Measurements from ENCODE around the gene MAGEA11.
"Not testable (repeated sequence)": the region's sequence is repeated elsewhere in the genome, so short reads cannot be mapped to it uniquely, and the experiment has no call there.

The MAGEA11 gene

DNA sequence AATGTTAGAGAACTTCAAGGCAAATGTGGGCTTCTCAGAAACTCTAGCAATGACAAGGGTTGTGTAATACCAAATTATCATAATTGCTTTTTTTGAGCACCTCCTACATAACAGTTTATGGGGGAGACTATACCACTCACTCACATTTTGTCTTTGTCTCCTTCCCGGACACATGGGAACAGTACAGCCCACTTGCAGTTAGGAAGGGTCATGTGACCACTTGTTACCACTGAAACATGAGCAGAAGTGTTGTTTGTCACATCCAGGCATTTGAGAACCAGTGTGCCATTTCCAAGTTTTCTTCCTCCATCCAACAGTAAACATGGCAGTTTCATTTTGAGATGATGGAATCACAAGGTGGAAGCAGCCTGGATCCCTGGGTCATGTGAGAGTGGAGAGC lies 6.9 kb downstream of the MAGEA11 start:
- DNase-seq (ENCODE audit: low read depth in 2 of 2) = no peak

- DNase-seq (ENCODE audit: low read depth in 2 of 2) = no peak
Observed at GRCh38 chrX:149720021-149720689, 8.3 kb downstream of the MAGEA11 start.

GRCh38 chrX:149721241-149721640 lies 9.4 kb downstream of the MAGEA11 start:
- DNase-seq (ENCODE audit: low read depth in 2 of 2) = not testable (repeated sequence)

DNA sequence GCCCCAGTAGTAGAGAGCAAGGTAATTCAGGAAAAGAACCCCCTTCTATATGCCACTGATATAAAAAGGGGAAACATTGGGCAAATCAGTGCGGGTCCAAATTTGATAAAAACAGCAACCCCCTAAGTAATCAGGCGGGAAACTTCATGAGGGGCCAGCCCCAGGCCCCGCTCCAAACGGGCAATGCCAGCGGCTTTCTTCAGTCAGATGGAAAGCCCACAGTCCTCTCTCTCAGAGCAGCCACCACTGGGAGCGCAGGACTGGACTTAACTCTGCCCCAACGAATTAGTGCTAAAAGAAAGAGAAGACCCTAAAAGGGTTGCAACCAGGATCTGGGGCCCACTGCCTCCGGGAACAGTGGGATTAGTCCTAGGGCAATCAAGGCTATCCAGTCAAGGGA lies 9.9 kb downstream of the MAGEA11 start:
- DNase-seq (ENCODE audit: low read depth in 2 of 2) = no peak

GRCh38 chrX:149723583-149724118 lies 11.8 kb downstream of the MAGEA11 start:
- not testable (repeated sequence) for DNase-seq (ENCODE audit: low read depth in 2 of 2)

DNA sequence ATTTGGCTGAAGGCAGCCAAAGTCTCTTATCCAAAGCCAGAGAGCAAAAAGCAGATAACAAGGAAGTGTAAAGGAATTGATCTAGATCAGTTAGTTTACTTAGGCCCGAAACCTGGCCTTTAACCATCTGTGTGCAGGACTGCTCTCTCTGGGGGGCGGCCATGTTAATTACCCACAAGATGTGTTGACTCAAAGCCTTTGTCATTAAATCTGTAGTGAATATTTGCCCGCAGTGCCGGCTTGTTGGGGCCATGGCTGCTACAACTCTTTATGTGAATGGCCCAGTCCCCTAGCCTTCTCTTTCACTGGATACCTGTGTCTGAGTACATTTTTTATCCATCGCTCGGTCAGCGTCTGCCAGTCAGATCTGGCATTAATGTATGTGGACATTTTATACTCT lies 15.4 kb downstream of the MAGEA11 start:
- DNase-seq (ENCODE audit: low read depth in 2 of 2) = not testable (repeated sequence)

DNA sequence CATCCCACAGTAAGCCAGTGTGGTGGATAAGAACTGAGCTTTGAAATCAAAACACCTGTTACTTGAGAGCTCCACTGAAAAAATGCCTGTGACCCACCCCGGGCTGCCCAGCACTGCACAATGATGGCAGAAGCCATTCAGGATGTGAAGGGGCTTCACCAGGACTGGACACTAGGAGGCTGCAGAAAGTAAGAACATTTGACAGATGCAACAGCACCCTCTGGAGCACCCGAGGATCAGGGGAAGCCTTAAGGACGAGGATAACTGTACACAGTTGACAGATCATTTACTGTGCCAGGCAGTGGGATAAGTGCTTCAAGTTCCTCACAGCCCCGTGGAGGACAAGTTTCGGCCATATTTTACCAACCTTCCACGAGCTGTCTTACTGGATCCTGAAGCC lies 30.4 kb downstream of the MAGEA11 start:
- DNase-seq (ENCODE audit: low read depth in 2 of 2) = not testable (repeated sequence)

- not testable (repeated sequence) for DNase-seq (ENCODE audit: low read depth in 2 of 2)
Observed at GRCh38 chrX:149746390-149747007, 34.6 kb downstream of the MAGEA11 start.

DNA sequence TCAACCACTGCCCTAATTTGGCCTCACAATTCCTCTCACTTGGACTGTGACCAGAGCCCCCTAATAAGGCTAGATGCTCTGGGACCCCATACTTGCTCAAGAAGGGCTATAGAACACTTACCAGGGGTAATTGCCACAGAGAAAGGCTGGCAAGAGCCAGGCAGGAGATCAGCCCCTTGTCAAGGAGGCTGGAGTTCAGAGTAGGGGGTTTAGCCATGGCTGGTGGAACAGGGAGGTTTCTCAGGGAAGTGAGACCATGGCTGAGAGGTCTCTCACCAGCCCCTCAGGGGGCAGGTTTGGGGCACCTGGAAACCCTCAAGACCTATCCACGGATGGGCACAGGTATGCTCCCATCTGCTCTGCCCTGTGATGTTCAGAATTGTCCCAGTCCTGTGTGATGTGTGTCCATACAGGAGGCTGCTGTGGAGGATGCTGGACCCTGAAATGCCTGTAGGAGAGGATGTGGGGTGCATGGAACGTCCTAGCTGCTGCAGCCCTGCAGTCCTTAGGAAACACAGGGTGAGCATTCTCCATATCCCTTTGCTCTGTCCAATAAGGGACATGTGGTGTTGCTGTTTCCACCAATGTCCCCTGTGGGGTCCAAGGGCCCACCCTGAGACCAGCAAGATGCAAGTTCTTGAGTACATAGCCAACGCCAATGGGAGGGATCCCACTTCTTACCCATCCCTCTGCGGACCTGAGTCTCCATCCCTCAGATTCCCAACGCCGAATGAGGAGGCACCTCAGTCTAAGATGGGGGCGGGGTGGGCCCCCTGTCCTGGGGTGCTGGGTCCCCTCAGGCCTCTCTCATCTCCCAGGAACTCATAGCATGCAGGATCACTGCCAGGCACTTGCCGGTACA lies 45.6 kb downstream of the MAGEA11 start:
- no peak for DNase-seq (ENCODE audit: low read depth in 2 of 2)

- no peak for DNase-seq (ENCODE audit: low read depth in 2 of 2)
Observed at GRCh38 chrX:149758068-149758714, 46.3 kb downstream of the MAGEA11 start.

- not testable (repeated sequence) for DNase-seq (ENCODE audit: low read depth in 2 of 2)
Observed at GRCh38 chrX:149758715-149759078, 46.8 kb downstream of the MAGEA11 start.

GRCh38 chrX:149759824-149760223 lies 48.0 kb downstream of the MAGEA11 start:
- DNase-seq (ENCODE audit: low read depth in 2 of 2) = no peak

GRCh38 chrX:149760965-149761364 lies 49.1 kb downstream of the MAGEA11 start:
- DNase-seq (ENCODE audit: low read depth in 2 of 2) = no peak

GRCh38 chrX:149761858-149762674 lies 50.2 kb downstream of the MAGEA11 start:
- DNase-seq (ENCODE audit: low read depth in 2 of 2) = not testable (repeated sequence)

DNA sequence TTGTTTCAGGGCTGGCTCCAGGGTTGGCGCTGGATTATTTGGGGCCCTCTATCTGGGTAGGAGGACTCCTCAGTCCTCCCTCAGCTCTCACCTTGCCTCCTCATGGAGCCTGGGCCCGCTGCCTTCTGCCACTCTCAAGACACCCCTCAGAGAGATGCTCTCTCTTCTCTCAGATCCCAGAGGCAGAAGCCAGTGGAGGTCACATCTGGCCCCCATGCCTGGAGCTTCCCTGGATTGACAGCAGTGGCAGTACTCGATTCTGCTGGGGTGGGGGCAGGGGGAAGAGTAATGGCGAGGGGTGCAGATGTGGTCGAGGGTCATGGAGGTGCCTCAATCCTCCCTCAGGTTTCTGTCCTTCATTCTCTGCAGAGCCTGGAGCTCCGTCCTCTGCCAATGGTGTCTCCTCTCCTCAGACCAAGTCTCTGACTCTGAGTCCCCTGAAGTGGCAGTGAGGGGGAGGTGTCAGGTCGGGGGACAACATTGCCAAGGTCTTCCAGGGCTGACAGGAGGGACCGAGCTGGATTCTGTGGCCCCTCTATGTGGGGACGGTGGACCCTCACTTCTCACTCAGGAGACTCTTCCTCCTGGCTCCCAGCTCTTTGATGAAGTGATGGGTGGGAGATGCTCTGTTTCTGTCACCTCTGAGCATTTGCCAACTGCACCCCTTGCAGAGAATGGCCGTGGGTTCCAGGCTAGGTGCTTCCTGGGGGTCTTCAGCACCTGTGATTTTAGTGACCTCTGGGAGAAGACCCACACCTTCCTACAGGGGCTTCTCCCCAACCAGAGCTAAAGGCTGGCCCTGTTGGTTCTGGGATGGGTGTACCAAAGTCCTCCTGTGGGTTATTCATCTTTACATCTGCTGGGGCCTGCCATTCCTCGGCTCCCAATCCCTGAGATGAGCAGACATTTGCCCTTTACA lies 51.1 kb downstream of the MAGEA11 start:
- DNase-seq (ENCODE audit: low read depth in 2 of 2) = no peak

All from stimulated activated CD8-positive, alpha-beta memory T cell treated with anti-CD3 and anti-CD28 coated beads, Interleukin-7, amount 100 ng/mL, for 1 hour (primary cell).